Measurements from ENCODE around the gene SAG. TPM values are rescaled to one million over a fixed set of nuclear protein-coding genes. Genes with fewer than 3 reads are reported as not detected.

SAG gene
- total and polyA plus RNA-seq, 2 donors (not counting 3 experiments of a cell fraction or from before 2014, with no cell fraction given), result not detected

- CTCF ChIA-PET, result interaction anchor here (1.2 to 1.9 kb wide), 2 partner anchors 72 to 161 kb away, joined by 3 to 7 read pairs; no protein-coding TSS in a partner anchor
- H3K79me2 ChIP-seq (ENCODE audit: control insufficient read depth, insufficient read depth, low read length), result no peaks in the 10 kb centered on the region
- no peak overlapping the region for H2AFZ ChIP-seq (ENCODE audit: low read depth, low read length)
- intact Hi-C loops (cut with micrococcal nuclease) (loop anchor here (10.0 kb wide), 1 partner anchor 553 kb away; no protein-coding TSS in a partner anchor), dilution Hi-C loops (cut with MboI; ENCODE audit: extremely low pct_ligation_motif_present, low sequenced_read_pairs) (no loop called here)
- H3K4me3 ChIP-seq (replicated peaks in 1 of 3; ENCODE audit: insufficient read depth in 1 of 3, low read depth in 1 of 3, low read length in 3 of 3), result no peak overlapping the region
- no peak for FAIRE-seq
- DNase-seq (ENCODE audit: low read depth, low spot score), result no peak
- H3K4me1 ChIP-seq (ENCODE audit: control insufficient read depth, extremely low read depth, insufficient read depth, low read length), result no peaks in the 10 kb centered on the region
- H4K20me1 ChIP-seq (replicated peaks; ENCODE audit: control insufficient read depth, extremely low read depth, insufficient read depth, low read length), result no peaks in the 10 kb centered on the region
- H3K9ac ChIP-seq (replicated peaks; ENCODE audit: extremely low read depth, insufficient read depth, low read length), result no peak overlapping the region
- no TSS peak for BruUV-seq (replicated peaks)
- H3K27ac ChIP-seq (ENCODE audit: insufficient read depth, low read depth, low read length), result no peak overlapping the region
- peaks cover 18 to 36% of the 10 kb centered on the region in 2 experiments for H3K36me3 ChIP-seq (ENCODE audit: control insufficient read depth in 2 of 2, extremely low read depth in 1 of 2, insufficient read depth in 2 of 2, low read length in 2 of 2)
- H3K4me2 ChIP-seq (ENCODE audit: insufficient read depth, low read length), result no peak overlapping the region
- POLR2A ChIA-PET, result no interaction called here
- TF ChIP-seq GATA2 (IDR thresholded peaks at IDR 0.05; ENCODE audit: insufficient read depth, insufficient read length, low read depth, low read length), result no peak
- TF ChIP-seq JUN (IDR thresholded peaks at IDR 0.05; ENCODE audit: borderline replicate concordance, insufficient read depth, insufficient read length, low read depth), result no peak
- TF ChIP-seq POLR2A (IDR thresholded peaks at IDR 0.05; ENCODE audit: low read depth, low read length), result no peak
- TF ChIP-seq, protein P1, sequence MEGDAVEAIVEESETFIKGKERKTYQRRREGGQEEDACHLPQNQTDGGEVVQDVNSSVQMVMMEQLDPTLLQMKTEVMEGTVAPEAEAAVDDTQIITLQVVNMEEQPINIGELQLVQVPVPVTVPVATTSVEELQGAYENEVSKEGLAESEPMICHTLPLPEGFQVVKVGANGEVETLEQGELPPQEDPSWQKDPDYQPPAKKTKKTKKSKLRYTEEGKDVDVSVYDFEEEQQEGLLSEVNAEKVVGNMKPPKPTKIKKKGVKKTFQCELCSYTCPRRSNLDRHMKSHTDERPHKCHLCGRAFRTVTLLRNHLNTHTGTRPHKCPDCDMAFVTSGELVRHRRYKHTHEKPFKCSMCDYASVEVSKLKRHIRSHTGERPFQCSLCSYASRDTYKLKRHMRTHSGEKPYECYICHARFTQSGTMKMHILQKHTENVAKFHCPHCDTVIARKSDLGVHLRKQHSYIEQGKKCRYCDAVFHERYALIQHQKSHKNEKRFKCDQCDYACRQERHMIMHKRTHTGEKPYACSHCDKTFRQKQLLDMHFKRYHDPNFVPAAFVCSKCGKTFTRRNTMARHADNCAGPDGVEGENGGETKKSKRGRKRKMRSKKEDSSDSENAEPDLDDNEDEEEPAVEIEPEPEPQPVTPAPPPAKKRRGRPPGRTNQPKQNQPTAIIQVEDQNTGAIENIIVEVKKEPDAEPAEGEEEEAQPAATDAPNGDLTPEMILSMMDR (IDR thresholded peaks at IDR 0.05; ENCODE audit: extremely low read depth in 1 of 2, insufficient read depth in 1 of 2, low read depth in 1 of 2, low read length in 2 of 2), result no peak
- TF ChIP-seq MYC (IDR thresholded peaks at IDR 0.05; ENCODE audit: low read depth, low read length), result no peak
- no peak for TF ChIP-seq POLR2AphosphoS5 (IDR thresholded peaks at IDR 0.05; ENCODE audit: insufficient read depth, low read depth, low read length)
- no peak for TF ChIP-seq EZH2 (IDR thresholded peaks at IDR 0.05; ENCODE audit: borderline replicate concordance, low read depth, low read length, severe bottlenecking)
- TF ChIP-seq MAX (IDR thresholded peaks at IDR 0.05; ENCODE audit: insufficient read depth, insufficient read length), result no peak
- no peak for TF ChIP-seq FOS (IDR thresholded peaks at IDR 0.05; ENCODE audit: borderline replicate concordance, insufficient read depth, low read length)
- H3K9me3 ChIP-seq (replicated peaks; ENCODE audit: control insufficient read depth, insufficient read depth, low read length), result no peaks in the 10 kb centered on the region
- no peaks in the 10 kb centered on the region for H3K27me3 ChIP-seq (ENCODE audit: control insufficient read depth in 2 of 2, insufficient read depth in 2 of 2, low read length in 2 of 2)
- no peaks in the 10 kb centered on the region for H3K9me1 ChIP-seq (replicated peaks; ENCODE audit: control insufficient read depth, extremely low read depth, insufficient read depth, low read length)
Observed at GRCh38 chr2:233281992-233282603, 25.5 kb upstream of the SAG start.
